GM12878 (cell line): ENCODE measurements around the gene HTR4. TPM values are rescaled to one million over a fixed set of nuclear protein-coding genes. Genes with fewer than 3 reads are reported as not detected.

Experiments
- ATAC-seq: fragments of 200-7000 bp; cut with Tn5 transposase; 3 replicates; pipeline ENCODE4 v1.9.1; 2020; ENCODE audit warnings: mild to moderate bottlenecking, moderate library complexity
- BruUV-seq: library from RNA; stranded (reverse); fragments of 400-500 nt; replicated peaks from 2 replicates; lab custom pipeline; 2021; lab: Mats Ljungman, UMichigan
- CTCF ChIA-PET: fragments of 300-600 bp; sonication (Branson Sonifier 250); formaldehyde crosslinking; extraction: SDS; loops from one replicate; lab custom pipeline; 2021; ENCODE audit warnings: inconsistent platforms; lab: Yijun Ruan, JAX
- POLR2A ChIA-PET: fragments of 350-600 bp; formaldehyde crosslinking; extraction: SDS; loops from one replicate; lab custom pipeline; 2021; ENCODE audit warnings: inconsistent platforms; lab: Charles Lee
- RAD21 ChIA-PET: fragments of 300-600 bp; sonication (Branson Sonifier 250); formaldehyde crosslinking; loops from one replicate; lab custom pipeline; 2023; ENCODE audit warnings: antibody characterized with exemption; ENCODE audit not compliant: unreplicated experiment; lab: Charles Lee
- SMC1A ChIA-PET: fragments of 300-600 bp; sonication (Branson Sonifier 250); formaldehyde crosslinking; loops from one replicate; lab custom pipeline; 2023; ENCODE audit not compliant: unreplicated experiment, uncharacterized antibody; lab: Charles Lee
- DNase-seq: peaks from one replicate; pipeline ENCODE4 v3.0.0-alpha.2; 2011; ENCODE audit warnings: low read depth, low spot score
- FAIRE-seq: peaks from 3 replicates; lab custom pipeline; 2011; peaks lifted over from hg19 to GRCh38; lab: Jason Lieb, UNC
- H2AFZ ChIP-seq: 2 replicates; pipeline ENCODE4 v1.6.0; 2011; ENCODE audit warnings: low read depth, low read length, control low read depth; ENCODE audit not compliant: control insufficient read depth
- H3K27ac ChIP-seq: 2 replicates; pipeline ENCODE4 v1.5.1; 2011; ENCODE audit warnings: control low read depth; ENCODE audit not compliant: control insufficient read depth, insufficient read depth
- H3K27me3 ChIP-seq, 2 experiments: replicated peaks in 1 of 2; 2 replicates each; pipeline versions ENCODE4 v1.6.0 to v1.6.1; 2011; ENCODE audit warnings: low read length in 1 of 2; ENCODE audit not compliant: control insufficient read depth in 2 of 2, insufficient read depth in 2 of 2
- H3K36me3 ChIP-seq, 2 experiments: 2 replicates each; pipeline ENCODE4 v1.5.1; 2011; ENCODE audit warnings: low read length in 1 of 2; ENCODE audit not compliant: control insufficient read depth in 2 of 2, insufficient read depth in 2 of 2
- H3K4me1 ChIP-seq: 2 replicates; pipeline ENCODE4 v1.6.1; 2011; ENCODE audit warnings: mild to moderate bottlenecking, low read length, moderate library complexity, mixed read lengths; ENCODE audit not compliant: control insufficient read depth, insufficient read depth
- H3K4me2 ChIP-seq: 2 replicates; pipeline ENCODE4 v1.6.0; 2011; ENCODE audit warnings: control low read depth; ENCODE audit not compliant: control insufficient read depth, insufficient read depth
- H3K4me3 ChIP-seq: fragments of 200-600 bp; sonication (generic); 2 replicates; pipeline ENCODE4 v1.5.1; 2016
- H3K79me2 ChIP-seq: 2 replicates; pipeline ENCODE4 v1.6.0; 2011; ENCODE audit warnings: low read length; ENCODE audit not compliant: control insufficient read depth, insufficient read depth
- H3K9ac ChIP-seq: 2 replicates; pipeline ENCODE4 v1.8.0; 2011; ENCODE audit warnings: low read length, control low read depth, mixed read lengths; ENCODE audit not compliant: control insufficient read depth, insufficient read depth
- H3K9me3 ChIP-seq: replicated peaks from 3 replicates; pipeline ENCODE4 v1.5.1; 2011; ENCODE audit warnings: mild to moderate bottlenecking, low read length; ENCODE audit not compliant: control insufficient read depth, insufficient read depth
- H4K20me1 ChIP-seq: 2 replicates; pipeline ENCODE4 v1.6.0; 2011; ENCODE audit not compliant: control insufficient read depth, insufficient read depth
- ASH2L ChIP-seq: fragments of 300-600, 200-600 bp; sonication (generic); IDR thresholded peaks from 2 replicates; pipeline ENCODE4 v1.6.1; 2017; ENCODE audit warnings: low read depth, mild to moderate bottlenecking, borderline replicate concordance
- CBX3 ChIP-seq: fragments of 200-600 bp; sonication (generic); IDR thresholded peaks from 2 replicates; pipeline ENCODE4 v1.6.1; 2016; ENCODE audit warnings: low read depth, borderline replicate concordance
- CEBPZ ChIP-seq: fragments of 150-350 bp; IDR thresholded peaks from 2 replicates; pipeline ENCODE4 v1.6.1; 2016; ENCODE audit warnings: low read depth, low read length
- FOS ChIP-seq: IDR thresholded peaks from 3 replicates; pipeline ENCODE4 v1.6.1; 2011; ENCODE audit warnings: borderline replicate concordance; ENCODE audit not compliant: insufficient read length; ENCODE audit errors: extremely low read depth
- HDAC6 ChIP-seq: fragments of 200-600 bp; sonication (generic); IDR thresholded peaks from one replicate; pipeline ENCODE4 v1.8.0; 2017; ENCODE audit warnings: antibody characterized with exemption; ENCODE audit not compliant: unreplicated experiment
- HDGF ChIP-seq: fragments of 450-650 bp; IDR thresholded peaks from 2 replicates; pipeline ENCODE4 v1.6.1; 2016; ENCODE audit warnings: antibody characterized with exemption
- MTA3 ChIP-seq: IDR thresholded peaks from 2 replicates; pipeline ENCODE4 v1.6.1; 2012; ENCODE audit warnings: low read length, inconsistent platforms, borderline replicate concordance
- NBN ChIP-seq: fragments of 450-650 bp; IDR thresholded peaks from 2 replicates; pipeline ENCODE4 v1.6.1; 2016
- NR2F1 ChIP-seq: fragments of 450-650 bp; conservative IDR thresholded peaks from 2 replicates; pipeline ENCODE4 v1.6.1; 2017; ENCODE audit warnings: mild to moderate bottlenecking
- RAD21 ChIP-seq: IDR thresholded peaks from 2 replicates; pipeline ENCODE4 v1.6.1; 2011; ENCODE audit warnings: mild to moderate bottlenecking, low read depth, low read length, moderate library complexity; ENCODE audit not compliant: insufficient read depth
- SIN3A ChIP-seq: IDR thresholded peaks from 2 replicates; pipeline ENCODE4 v1.6.1; 2012; ENCODE audit warnings: low read depth, low read length, improper control_type of control experiment
- SMC3 ChIP-seq: IDR thresholded peaks from 2 replicates; pipeline ENCODE4 v1.6.1; 2011; ENCODE audit warnings: low read length, improper control_type of control experiment, borderline replicate concordance
- TARDBP ChIP-seq: IDR thresholded peaks from 2 replicates; pipeline ENCODE4 v1.6.1; 2016; ENCODE audit warnings: borderline replicate concordance
- USF1 ChIP-seq: IDR thresholded peaks from 2 replicates; pipeline ENCODE4 v1.6.1; 2011; ENCODE audit warnings: borderline replicate concordance, low read depth, mild to moderate bottlenecking, moderate library complexity, mixed read lengths, low read length; ENCODE audit not compliant: insufficient read depth; ENCODE audit errors: extremely low read length
- WGBS: methylation state at CpG from one replicate; pipeline ENCODE4 v1.1.6; 2016; ENCODE audit warnings: low lambda C conversion rate; ENCODE audit not compliant: insufficient replicate concordance, insufficient coverage; ENCODE audit errors: missing lambda C conversion rate; 5-methylcytosine and 5-hydroxymethylcytosine counted together
- in situ Hi-C: fragments of 300-500 bp; cut with MboI; formaldehyde crosslinking; loops from 9 replicates; pipeline ENCODE4 v1.14.3; 2018; ENCODE audit warnings: mixed read lengths
- intact Hi-C: fragments of 100-400 bp; cut with micrococcal nuclease; formaldehyde crosslinking; loops from one replicate; pipeline ENCODE4 v1.14.2; 2022; ENCODE audit not compliant: unreplicated experiment
- polyA plus RNA-seq, 11 experiments: library from polyadenylated mRNA; depleted of rRNA in 4 of 11; unstranded in 6 of 11; stranded (reverse) in 5 of 11; fragments of >200 nt; fragmentation: Nextera tagmentation in 4 of 11; fragmentation: Illumina TruSeq in 1 of 11; extraction: Ambion mirVana in 4 of 11; extraction: Trizol in 1 of 11; gene quantifications; 1 replicate in 1 of 11; 2 replicates in 10 of 11; pipeline versions ENCODE4 v1.2.1 to v1.2.3, GENCODE V29; 2011 to 2016; ENCODE audit warnings: inconsistent platforms in 2 of 11, missing spikeins in 2 of 11, low read depth in 1 of 11
- total RNA-seq, 4 experiments: library from RNA; depleted of rRNA in 3 of 4; stranded (reverse); fragments of >200 nt in 3 of 4; fragmentation: Illumina TruSeq in 1 of 4; extraction: Trizol in 1 of 4; gene quantifications; 2 replicates each; pipeline versions ENCODE4 v1.2.1 to v1.2.3, GENCODE V29; 2013 to 2021

The HTR4 gene
- total and polyA plus RNA-seq, 10 of the 15 experiments (the other 5 are each of a cell fraction or from before 2014, with no cell fraction given) = not detected

DNA sequence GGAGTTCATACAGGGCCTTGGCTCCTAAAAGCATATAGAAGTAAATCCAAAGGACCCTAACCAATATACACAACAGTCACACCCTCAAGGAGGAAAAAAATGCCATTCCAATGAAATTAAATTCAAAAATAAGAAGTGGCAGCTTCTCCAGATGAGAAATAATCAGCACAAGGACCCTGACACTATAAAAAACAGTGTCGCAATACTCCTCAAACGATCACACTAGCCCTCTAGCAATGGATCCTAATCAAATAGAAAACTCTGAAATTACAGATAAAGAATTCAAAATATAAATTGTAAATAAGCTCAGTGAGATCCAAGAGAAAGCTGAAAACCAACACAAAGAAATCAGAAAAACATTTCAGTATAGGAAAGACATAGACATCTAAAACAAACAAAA is 33.5 kb upstream of the HTR4 start:
- H3K27me3 ChIP-seq = no peaks in the 10 kb centered on the region
- ATAC-seq = no peak
- H3K79me2 ChIP-seq = no peaks in the 10 kb centered on the region
- ChIA-PET CTCF (interaction anchor here (0.6 to 2.0 kb wide), 8 partner anchors 11 to 290 kb away, joined by 3 to 7 read pairs (median 3); no protein-coding TSS in a partner anchor), SMC1A (interaction anchor here (1.0 to 1.1 kb wide), 2 partner anchors 28 to 43 kb away, joined by 3 read pairs; no protein-coding TSS in a partner anchor), POLR2A (no interaction called here), RAD21 (no interaction called here)
- H3K9me3 ChIP-seq = no peaks in the 10 kb centered on the region
- WGBS = 71% methylated on average over 2 of the region's 2 CpGs
- no peak overlapping the region for H3K4me2 ChIP-seq
- intact Hi-C loops = loop anchor here (2.0 kb wide), 1 partner anchor 243 kb away; no protein-coding TSS in a partner anchor
- H2AFZ ChIP-seq = no peak overlapping the region
- FAIRE-seq = no peak
- no peaks in the 10 kb centered on the region for H3K36me3 ChIP-seq
- no TSS peak for BruUV-seq
- TF ChIP-seq HDAC6 (no peak), NBN (no peak), SIN3A (no peak), MTA3 (no peak), NR2F1 (no peak), TARDBP (no peak), FOS (no peak), ASH2L (no peak), CBX3 (no peak)
- no peaks in the 10 kb centered on the region for H3K4me1 ChIP-seq
- no peak overlapping the region for H3K4me3 ChIP-seq
- DNase-seq = no peak
- no peaks in the 10 kb centered on the region for H4K20me1 ChIP-seq
- no peak overlapping the region for H3K27ac ChIP-seq
- no peak overlapping the region for H3K9ac ChIP-seq
- in situ Hi-C loops = no loop called here

GRCh38 chr5:148687427-148687826 is 33.1 kb upstream of the HTR4 start:
- no peaks in the 10 kb centered on the region for H3K79me2 ChIP-seq
- ATAC-seq (peak; percentile 99), FAIRE-seq (no peak), DNase-seq (no peak)
- no peaks in the 10 kb centered on the region for H3K9me3 ChIP-seq
- no peaks in the 10 kb centered on the region for H4K20me1 ChIP-seq
- no peak overlapping the region for H2AFZ ChIP-seq
- ChIA-PET RAD21 (no interaction called here), SMC1A (interaction anchor here (1.0 kb wide), 1 partner anchor 44 kb away, joined by 3 read pairs; no protein-coding TSS in a partner anchor), POLR2A (no interaction called here), CTCF (interaction anchor here (0.6 to 2.0 kb wide), 6 partner anchors 15 to 243 kb away, joined by 3 to 7 read pairs (median 4); no protein-coding TSS in a partner anchor)
- H3K27ac ChIP-seq = no peak overlapping the region
- H3K4me1 ChIP-seq = no peaks in the 10 kb centered on the region
- H3K27me3 ChIP-seq = no peaks in the 10 kb centered on the region
- no peak overlapping the region for H3K4me3 ChIP-seq
- H3K9ac ChIP-seq = no peak overlapping the region
- BruUV-seq = no TSS peak
- H3K4me2 ChIP-seq = no peak overlapping the region
- 0% methylated on average over 3 of the region's 3 CpGs for WGBS
- no peaks in the 10 kb centered on the region for H3K36me3 ChIP-seq
- intact Hi-C loops (loop anchor here (2.0 kb wide), 1 partner anchor 243 kb away; no protein-coding TSS in a partner anchor), in situ Hi-C loops (no loop called here)
- TF ChIP-seq USF1 (no peak), SMC3 (peak; percentile 10; the same call in 1 of the 2 replicates), RAD21 (peak; percentile 41), HDGF (no peak), CEBPZ (no peak)
